ENCODE results near the gene TSGA10IP.

The TSGA10IP gene

GRCh38 chr11:65945430-65945911 is at the start of gene TSGA10IP:
Gene TSGA10IP (plus strand): TSS chr11:65945480. CDS start chr11:65945676, 196 bp downstream.
- DNase-seq (ENCODE audit: low read depth), result no peak

GRCh38 chr11:65895482-65895981 is 49.7 kb upstream of the TSGA10IP start:
- no peak for DNase-seq (ENCODE audit: low read depth)

GRCh38 chr11:65896034-65896999 is 49.0 kb upstream of the TSGA10IP start:
- DNase-seq (ENCODE audit: low read depth), result no peak

- no peak for DNase-seq (ENCODE audit: low read depth)
Measured at GRCh38 chr11:65897020-65897471, 48.2 kb upstream of the TSGA10IP start.

- DNase-seq (ENCODE audit: low read depth), result no peak
Measured at GRCh38 chr11:65898656-65899355, 46.5 kb upstream of the TSGA10IP start.

- peak; percentile 58 for DNase-seq (ENCODE audit: low read depth)
Measured at GRCh38 chr11:65899356-65900124, 45.7 kb upstream of the TSGA10IP start.

- DNase-seq (ENCODE audit: low read depth), result peak; percentile 89
Measured at GRCh38 chr11:65900125-65900898, 45.0 kb upstream of the TSGA10IP start, which contains the start of gene FOSL1. Gene FOSL1 (minus strand): TSS chr11:65900388. CDS start chr11:65900339, 49 bp downstream.

GRCh38 chr11:65900899-65901180 is 44.4 kb upstream of the TSGA10IP start:
- DNase-seq (ENCODE audit: low read depth), result no peak

GRCh38 chr11:65903068-65903481 is 42.2 kb upstream of the TSGA10IP start:
- no peak for DNase-seq (ENCODE audit: low read depth)

GRCh38 chr11:65903715-65904114 is 41.6 kb upstream of the TSGA10IP start:
- DNase-seq (ENCODE audit: low read depth), result no peak

GRCh38 chr11:65906602-65907001 is 38.7 kb upstream of the TSGA10IP start:
- no peak for DNase-seq (ENCODE audit: low read depth)

- no peak for DNase-seq (ENCODE audit: low read depth)
Measured at GRCh38 chr11:65907878-65908277, 37.4 kb upstream of the TSGA10IP start.

GRCh38 chr11:65911682-65912568 is 33.4 kb upstream of the TSGA10IP start:
- no peak for DNase-seq (ENCODE audit: low read depth)

GRCh38 chr11:65912845-65913244 is 32.4 kb upstream of the TSGA10IP start:
- no peak for DNase-seq (ENCODE audit: low read depth)

- no peak for DNase-seq (ENCODE audit: low read depth)
Measured at GRCh38 chr11:65915101-65915820, 30.0 kb upstream of the TSGA10IP start.

GRCh38 chr11:65915821-65916251 is 29.4 kb upstream of the TSGA10IP start:
- DNase-seq (ENCODE audit: low read depth), result no peak

- DNase-seq (ENCODE audit: low read depth), result no peak
Measured at GRCh38 chr11:65916391-65916790, 28.9 kb upstream of the TSGA10IP start.

- no peak for DNase-seq (ENCODE audit: low read depth)
Measured at GRCh38 chr11:65917077-65917433, 28.2 kb upstream of the TSGA10IP start.

- DNase-seq (ENCODE audit: low read depth), result no peak
Measured at GRCh38 chr11:65917434-65918210, 27.7 kb upstream of the TSGA10IP start.
